Measurements from ENCODE around the gene CUEDC2.
A peak's percentile ranks its signal among the peaks of the same experiment; 100 is the strongest.

The CUEDC2 gene

DNA sequence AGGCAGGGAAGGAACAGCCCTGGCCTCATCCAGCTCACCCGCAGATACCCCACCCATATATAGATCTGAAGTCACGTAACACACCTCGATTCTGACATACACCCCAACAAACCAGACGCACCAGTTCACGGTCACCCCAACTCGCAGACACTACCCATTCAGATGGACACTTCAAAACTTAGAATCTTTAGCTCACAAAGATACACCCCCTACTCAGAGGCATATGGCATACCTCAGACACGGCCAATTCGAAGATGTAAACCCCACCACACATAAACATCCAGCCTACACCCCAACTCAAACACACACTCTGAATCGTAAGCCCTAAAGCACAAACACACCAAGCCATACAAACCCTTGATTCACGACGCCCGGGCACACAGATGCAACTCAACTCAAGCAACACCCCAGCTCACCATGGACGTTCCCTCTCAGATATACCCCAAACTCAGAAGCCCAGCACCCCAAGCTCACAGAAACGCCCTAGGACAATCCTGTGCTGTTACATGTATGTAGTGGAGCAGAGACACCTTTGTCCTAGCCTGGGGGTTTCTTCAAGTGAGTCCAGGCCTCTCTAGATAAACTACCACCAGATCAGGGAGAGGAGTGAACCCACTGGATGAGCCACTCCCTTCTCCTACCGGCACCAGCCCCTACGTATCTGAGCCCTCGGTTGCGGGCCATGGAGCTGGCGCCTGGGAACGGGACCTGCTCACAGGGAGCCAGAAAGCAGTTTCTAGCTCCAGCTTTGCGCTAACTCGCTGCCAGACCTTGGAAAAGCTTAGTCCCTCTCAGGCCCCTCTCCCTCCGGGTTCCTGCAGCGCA is 22.6 kb downstream of the CUEDC2 start:
- no peak overlapping the region for H3K27ac ChIP-seq (ENCODE audit: low read depth, low read length)
- H3K27me3 ChIP-seq (ENCODE audit: control insufficient read depth in 1 of 2, insufficient read depth in 2 of 2, low read length in 2 of 2): peaks cover 50 to 57% of the 10 kb centered on the region in 2 donors
- H3K4me1 ChIP-seq (ENCODE audit: control insufficient read depth in 1 of 2, insufficient read depth in 2 of 2, low read length in 2 of 2): peaks cover 8 to 14% of the 10 kb centered on the region in 2 donors
- H3K9ac ChIP-seq (ENCODE audit: low read depth in 1 of 2, low read length in 2 of 2): no peak overlapping the region
- no peaks in the 10 kb centered on the region for H3K9me3 ChIP-seq (ENCODE audit: control insufficient read depth in 1 of 2, low read length in 2 of 2)
- peak overlapping the region; percentile 29 to 36 for H3K4me3 ChIP-seq (ENCODE audit: low read depth in 1 of 2, low read length in 2 of 2)
- no peaks in the 10 kb centered on the region for H3K36me3 ChIP-seq (ENCODE audit: control insufficient read depth in 1 of 2, insufficient read depth in 2 of 2, low read length in 2 of 2)

- Histone ChIP-seq H3K27me3 (ENCODE audit: control insufficient read depth in 1 of 2, insufficient read depth in 2 of 2, low read length in 2 of 2) (peaks cover 50 to 57% of the 10 kb centered on the region in 2 donors), H3K9me3 (ENCODE audit: control insufficient read depth in 1 of 2, low read length in 2 of 2) (no peaks in the 10 kb centered on the region), H3K9ac (ENCODE audit: low read depth in 1 of 2, low read length in 2 of 2) (no peak overlapping the region), H3K36me3 (ENCODE audit: control insufficient read depth in 1 of 2, insufficient read depth in 2 of 2, low read length in 2 of 2) (no peaks in the 10 kb centered on the region), H3K4me1 (ENCODE audit: control insufficient read depth in 1 of 2, insufficient read depth in 2 of 2, low read length in 2 of 2) (peaks cover 8 to 14% of the 10 kb centered on the region in 2 donors), H3K4me3 (ENCODE audit: low read depth in 1 of 2, low read length in 2 of 2) (peak overlapping the region in 1 of 2 donors; percentile 58), H3K27ac (ENCODE audit: low read depth, low read length) (no peak overlapping the region)
These were observed 23.4 kb downstream of the CUEDC2 start for GRCh38 chr10:102408728-102409603.

- no peaks in the 10 kb centered on the region for H3K9me3 ChIP-seq (ENCODE audit: control insufficient read depth in 1 of 2, low read length in 2 of 2)
- H3K4me3 ChIP-seq (ENCODE audit: low read depth in 1 of 2, low read length in 2 of 2): no peak overlapping the region
- H3K27ac ChIP-seq (ENCODE audit: low read depth, low read length): no peak overlapping the region
- H3K9ac ChIP-seq (ENCODE audit: low read depth in 1 of 2, low read length in 2 of 2): no peak overlapping the region
- peaks cover 50 to 55% of the 10 kb centered on the region in 2 donors for H3K27me3 ChIP-seq (ENCODE audit: control insufficient read depth in 1 of 2, insufficient read depth in 2 of 2, low read length in 2 of 2)
- peaks cover 8 to 14% of the 10 kb centered on the region in 2 donors for H3K4me1 ChIP-seq (ENCODE audit: control insufficient read depth in 1 of 2, insufficient read depth in 2 of 2, low read length in 2 of 2)
- H3K36me3 ChIP-seq (ENCODE audit: control insufficient read depth in 1 of 2, insufficient read depth in 2 of 2, low read length in 2 of 2): no peaks in the 10 kb centered on the region
These were observed 24.1 kb downstream of the CUEDC2 start for GRCh38 chr10:102408131-102408727.

- H3K27ac ChIP-seq (ENCODE audit: low read depth, low read length): no peak overlapping the region
- H3K4me1 ChIP-seq (ENCODE audit: control insufficient read depth in 1 of 2, insufficient read depth in 2 of 2, low read length in 2 of 2): peaks cover 8 to 14% of the 10 kb centered on the region in 2 donors
- peaks cover 46 to 49% of the 10 kb centered on the region in 2 donors for H3K27me3 ChIP-seq (ENCODE audit: control insufficient read depth in 1 of 2, insufficient read depth in 2 of 2, low read length in 2 of 2)
- no peaks in the 10 kb centered on the region for H3K9me3 ChIP-seq (ENCODE audit: control insufficient read depth in 1 of 2, low read length in 2 of 2)
- H3K36me3 ChIP-seq (ENCODE audit: control insufficient read depth in 1 of 2, insufficient read depth in 2 of 2, low read length in 2 of 2): no peaks in the 10 kb centered on the region
- no peak overlapping the region for H3K4me3 ChIP-seq (ENCODE audit: low read depth in 1 of 2, low read length in 2 of 2)
- no peak overlapping the region for H3K9ac ChIP-seq (ENCODE audit: low read depth in 1 of 2, low read length in 2 of 2)
These were observed 24.8 kb downstream of the CUEDC2 start for GRCh38 chr10:102407425-102408130.

DNA sequence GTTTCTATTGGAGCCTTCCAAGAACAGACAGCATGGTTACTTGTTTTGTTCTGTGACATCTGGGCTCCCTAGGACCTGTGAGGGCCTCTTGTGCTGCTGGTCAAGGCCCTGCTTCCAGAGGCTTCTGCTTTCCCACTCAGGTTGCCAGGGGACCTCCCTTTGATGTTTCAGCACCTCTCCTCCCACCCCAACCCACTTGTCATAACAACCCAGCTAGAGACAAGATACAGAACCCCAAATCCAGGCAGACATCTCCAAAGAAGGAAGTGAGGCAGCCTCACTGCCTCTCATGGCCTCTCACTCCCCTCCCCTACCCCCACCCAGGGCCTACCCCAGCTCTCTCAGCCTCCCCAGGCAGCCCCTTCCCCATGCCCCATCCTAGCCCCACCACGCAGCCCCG is 25.6 kb downstream of the CUEDC2 start:
- H3K27ac ChIP-seq (ENCODE audit: low read depth, low read length): no peak overlapping the region
- no peak overlapping the region for H3K9ac ChIP-seq (ENCODE audit: low read depth in 1 of 2, low read length in 2 of 2)
- H3K36me3 ChIP-seq (ENCODE audit: control insufficient read depth in 1 of 2, insufficient read depth in 2 of 2, low read length in 2 of 2): peaks cover 0 to under 1% of the 10 kb centered on the region in 2 donors
- no peaks in the 10 kb centered on the region for H3K9me3 ChIP-seq (ENCODE audit: control insufficient read depth in 1 of 2, low read length in 2 of 2)
- H3K4me1 ChIP-seq (ENCODE audit: control insufficient read depth in 1 of 2, insufficient read depth in 2 of 2, low read length in 2 of 2): peaks cover 8 to 14% of the 10 kb centered on the region in 2 donors
- H3K27me3 ChIP-seq (ENCODE audit: control insufficient read depth in 1 of 2, insufficient read depth in 2 of 2, low read length in 2 of 2): peaks cover 38 to 41% of the 10 kb centered on the region in 2 donors
- H3K4me3 ChIP-seq (ENCODE audit: low read depth in 1 of 2, low read length in 2 of 2): no peak overlapping the region

DNA sequence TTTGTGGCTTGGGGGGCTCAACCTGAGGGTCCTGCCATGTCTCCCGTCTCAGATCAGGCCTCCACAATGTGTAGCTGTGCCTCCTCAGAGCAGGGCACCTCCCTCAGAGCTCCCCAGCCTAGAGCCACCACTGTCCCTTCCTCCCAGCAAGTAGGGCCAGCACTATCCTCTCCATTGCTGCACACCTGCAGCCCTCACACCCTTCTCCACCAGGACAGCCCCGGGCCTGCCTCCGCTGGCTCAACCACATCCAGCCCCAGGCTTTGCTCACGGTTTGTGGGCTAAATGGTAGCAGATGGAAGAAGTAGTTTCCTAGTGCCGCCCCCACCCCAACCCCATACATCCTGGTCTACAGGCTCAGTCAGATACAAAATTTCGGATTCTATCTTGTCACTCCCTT is 26.7 kb downstream of the CUEDC2 start:
- Histone ChIP-seq H3K9me3 (ENCODE audit: control insufficient read depth in 1 of 2, low read length in 2 of 2) (no peaks in the 10 kb centered on the region), H3K27ac (ENCODE audit: low read depth, low read length) (no peak overlapping the region), H3K9ac (ENCODE audit: low read depth in 1 of 2, low read length in 2 of 2) (no peak overlapping the region), H3K27me3 (ENCODE audit: control insufficient read depth in 1 of 2, insufficient read depth in 2 of 2, low read length in 2 of 2) (peaks cover 26 to 30% of the 10 kb centered on the region in 2 donors), H3K4me3 (ENCODE audit: low read depth in 1 of 2, low read length in 2 of 2) (no peak overlapping the region), H3K36me3 (ENCODE audit: control insufficient read depth in 1 of 2, insufficient read depth in 2 of 2, low read length in 2 of 2) (peaks cover 0 to 12% of the 10 kb centered on the region in 2 donors), H3K4me1 (ENCODE audit: control insufficient read depth in 1 of 2, insufficient read depth in 2 of 2, low read length in 2 of 2) (peaks cover 8 to 13% of the 10 kb centered on the region in 2 donors)

DNA sequence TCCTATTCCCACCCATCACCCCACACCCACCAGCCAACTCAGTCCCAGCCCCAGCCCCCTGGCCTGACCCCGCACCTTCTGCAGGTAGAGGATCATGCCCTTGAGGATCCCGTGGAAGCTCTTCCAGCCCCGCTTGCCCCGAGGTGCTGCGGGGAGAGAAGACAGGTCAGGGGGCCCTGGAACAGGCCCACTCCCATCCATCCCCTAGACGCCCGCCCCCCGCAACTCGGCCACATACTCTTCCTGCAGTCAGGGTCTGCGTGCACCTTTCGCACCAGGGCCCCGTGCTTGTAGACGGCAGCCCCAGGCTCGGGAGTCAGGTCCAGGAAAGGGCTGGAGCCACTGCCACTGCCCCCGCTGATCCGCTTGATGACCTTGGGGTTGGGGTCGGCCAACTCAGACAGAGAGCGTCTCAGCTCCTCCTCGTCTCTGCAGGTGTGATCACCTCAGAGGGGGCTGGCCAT is 27.2 kb downstream of the CUEDC2 start:
- H3K4me1 ChIP-seq (ENCODE audit: control insufficient read depth in 1 of 2, insufficient read depth in 2 of 2, low read length in 2 of 2): peaks cover 4 to 10% of the 10 kb centered on the region in 2 donors
- H3K27ac ChIP-seq (ENCODE audit: low read depth, low read length): no peak overlapping the region
- peaks cover 23 to 25% of the 10 kb centered on the region in 2 donors for H3K27me3 ChIP-seq (ENCODE audit: control insufficient read depth in 1 of 2, insufficient read depth in 2 of 2, low read length in 2 of 2)
- H3K9ac ChIP-seq (ENCODE audit: low read depth in 1 of 2, low read length in 2 of 2): no peak overlapping the region
- H3K36me3 ChIP-seq (ENCODE audit: control insufficient read depth in 1 of 2, insufficient read depth in 2 of 2, low read length in 2 of 2): peaks cover 0 to 16% of the 10 kb centered on the region in 2 donors
- H3K9me3 ChIP-seq (ENCODE audit: control insufficient read depth in 1 of 2, low read length in 2 of 2): no peaks in the 10 kb centered on the region
- H3K4me3 ChIP-seq (ENCODE audit: low read depth in 1 of 2, low read length in 2 of 2): no peak overlapping the region

DNA sequence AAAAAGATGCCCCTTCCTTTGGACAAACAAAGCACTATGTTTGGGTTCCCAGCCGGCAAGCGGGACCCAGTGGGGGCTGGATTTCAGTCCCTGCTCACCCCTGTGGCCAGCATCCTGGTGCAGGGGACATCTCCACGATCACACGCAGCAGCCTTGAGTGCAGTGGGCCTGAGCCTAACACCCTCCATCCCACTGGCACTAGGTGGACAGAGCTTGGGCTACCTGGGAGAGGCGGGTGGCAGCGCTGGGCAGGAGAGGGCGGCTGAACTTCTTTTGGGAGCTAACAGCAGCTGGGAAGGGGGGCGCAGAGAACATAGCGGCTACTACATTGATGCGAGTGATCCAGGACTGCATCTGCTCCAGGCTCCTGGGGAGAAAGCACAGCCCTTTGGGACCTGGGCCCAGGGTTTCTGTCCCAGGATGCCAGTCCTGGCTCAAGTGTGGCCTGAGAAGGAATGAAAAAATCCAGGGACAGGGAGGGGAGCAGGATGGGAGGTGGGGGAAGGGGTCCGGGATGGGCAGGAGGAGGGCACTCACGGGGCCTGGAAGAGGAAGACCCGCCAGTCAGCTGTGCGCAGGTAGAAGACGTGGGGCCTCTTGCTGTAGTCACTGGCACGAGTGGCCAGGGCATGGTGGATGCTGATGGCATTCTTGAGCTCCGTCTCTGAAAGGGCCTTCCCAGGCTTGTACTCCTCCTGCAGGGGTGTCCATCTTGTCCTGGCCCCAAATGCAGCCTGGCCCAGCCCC is 27.8 kb downstream of the CUEDC2 start:
- Histone ChIP-seq H3K4me1 (ENCODE audit: control insufficient read depth in 1 of 2, insufficient read depth in 2 of 2, low read length in 2 of 2) (peaks cover 8 to 12% of the 10 kb centered on the region in 2 donors), H3K27me3 (ENCODE audit: control insufficient read depth in 1 of 2, insufficient read depth in 2 of 2, low read length in 2 of 2) (peaks cover 17 to 19% of the 10 kb centered on the region in 2 donors), H3K27ac (ENCODE audit: low read depth, low read length) (no peak overlapping the region), H3K9me3 (ENCODE audit: control insufficient read depth in 1 of 2, low read length in 2 of 2) (no peaks in the 10 kb centered on the region), H3K9ac (ENCODE audit: low read depth in 1 of 2, low read length in 2 of 2) (no peak overlapping the region), H3K4me3 (ENCODE audit: low read depth in 1 of 2, low read length in 2 of 2) (no peak overlapping the region), H3K36me3 (ENCODE audit: control insufficient read depth in 1 of 2, insufficient read depth in 2 of 2, low read length in 2 of 2) (peaks cover 0 to 17% of the 10 kb centered on the region in 2 donors)

- peaks cover 6 to 10% of the 10 kb centered on the region in 2 donors for H3K4me1 ChIP-seq (ENCODE audit: control insufficient read depth in 1 of 2, insufficient read depth in 2 of 2, low read length in 2 of 2)
- no peak overlapping the region for H3K9ac ChIP-seq (ENCODE audit: low read depth in 1 of 2, low read length in 2 of 2)
- peaks cover 6 to 19% of the 10 kb centered on the region in 2 donors for H3K36me3 ChIP-seq (ENCODE audit: control insufficient read depth in 1 of 2, insufficient read depth in 2 of 2, low read length in 2 of 2)
These were observed 29.3 kb downstream of the CUEDC2 start for GRCh38 chr10:102403115-102403514.

More at GRCh38 chr10:102403115-102403514, 29.3 kb downstream of the CUEDC2 start:
- Histone ChIP-seq H3K4me3 (ENCODE audit: low read depth in 1 of 2, low read length in 2 of 2) (no peak overlapping the region), H3K27ac (ENCODE audit: low read depth, low read length) (no peak overlapping the region), H3K27me3 (ENCODE audit: control insufficient read depth in 1 of 2, insufficient read depth in 2 of 2, low read length in 2 of 2) (peaks cover 9% of the 10 kb centered on the region in 2 donors), H3K9me3 (ENCODE audit: control insufficient read depth in 1 of 2, low read length in 2 of 2) (no peaks in the 10 kb centered on the region)

Measured in duodenal mucosa (tissue), 2 donors.